K562 (cell line): ENCODE results near the gene MYO1E. TPM values are rescaled to one million over a fixed set of nuclear protein-coding genes. Genes with fewer than 3 reads are reported as not detected.

Source experiments
- CHD7 ChIP-seq: fragments of 200-600 bp; sonication (generic); IDR thresholded peaks from one replicate; pipeline ENCODE4 v1.6.1; 2012; ENCODE audit warnings: mild to moderate bottlenecking, low read depth, low read length, inconsistent platforms
- ETS2 ChIP-seq: IDR thresholded peaks from 2 replicates; pipeline ENCODE4 v1.6.1; 2016; ENCODE audit warnings: borderline replicate concordance, missing genetic modification characterization, mild to moderate bottlenecking, moderate library complexity, missing compliant biosample characterization; ENCODE audit not compliant: poor library complexity, severe bottlenecking
- EZH2 ChIP-seq: IDR thresholded peaks from 2 replicates; pipeline ENCODE4 v1.6.1; 2012; ENCODE audit warnings: low read depth, mild to moderate bottlenecking, inconsistent platforms, low read length, borderline replicate concordance
- SNAPC5 ChIP-seq: fragments of 250-450 bp; sonication (Bioruptor Pico); IDR thresholded peaks from 2 replicates; pipeline ENCODE4 v1.8.0; 2021; ENCODE audit warnings: moderate library complexity, mild to moderate bottlenecking, inconsistent platforms
- SUPT5H ChIP-seq: fragments of 450-650 bp; IDR thresholded peaks from 2 replicates; pipeline ENCODE4 v1.6.1; 2016
- U2AF1 ChIP-seq: fragments of 200-400 bp; formaldehyde crosslinking; optimal IDR thresholded peaks from 2 replicates; pipeline ENCODE3; 2017; ENCODE audit warnings: mild to moderate bottlenecking, low read depth, low read length, moderate library complexity
- ZNF24 ChIP-seq: fragments of 450-650 bp; IDR thresholded peaks from 2 replicates; pipeline ENCODE4 v1.6.1; 2016
- ZNF512 ChIP-seq: IDR thresholded peaks from 2 replicates; pipeline ENCODE4 v1.6.1; 2016; ENCODE audit warnings: missing genetic modification characterization, missing compliant biosample characterization
- polyA plus RNA-seq, 8 experiments: library from polyadenylated mRNA; depleted of rRNA in 4 of 8; stranded (reverse) in 5 of 8; unstranded in 3 of 8; fragments of >200 nt; fragmentation: Nextera tagmentation in 2 of 8; fragmentation: Illumina TruSeq in 1 of 8; extraction: Ambion mirVana in 2 of 8; extraction: Trizol in 1 of 8; gene quantifications; 2 replicates each; pipeline versions ENCODE4 v1.2.1 to v1.2.3, GENCODE V29; 2011 to 2014; ENCODE audit warnings: inconsistent platforms in 1 of 8, missing spikeins in 1 of 8
- total RNA-seq, 7 experiments: library from RNA; depleted of rRNA in 6 of 7; stranded (reverse); fragments of >200 nt in 6 of 7; fragmentation: Illumina TruSeq in 2 of 7; extraction: Trizol in 2 of 7; gene quantifications; 2 replicates each; pipeline versions ENCODE4 v1.2.1 to v1.2.3, GENCODE V29; 2011 to 2021; ENCODE audit warnings: low replicate concordance in 1 of 7

Gene MYO1E
- total and polyA plus RNA-seq, 9 of the 15 experiments (the other 6 are each of a cell fraction or from before 2014, with no cell fraction given) = under 0.01 to 0.44 (median 0.01) TPM; not detected in 6

GRCh38 chr15:59137566-59137965 lies 235.1 kb downstream of the MYO1E start (continued):
- no peak for TF ChIP-seq CHD7
- no peak for TF ChIP-seq ZNF512 (tag)
- no peak for TF ChIP-seq U2AF1
- no peak for TF ChIP-seq SUPT5H
- TF ChIP-seq ETS2 = no peak
- TF ChIP-seq ZNF24 = no peak
- TF ChIP-seq SNAPC5 (CRISPR knock-in tag) = no peak
- no peak for TF ChIP-seq EZH2
